Endodermal cell (in vitro differentiated cells): ENCODE data around the gene RELL1. TPM values are rescaled to one million over a fixed set of nuclear protein-coding genes. Genes with fewer than 3 reads are reported as not detected.

Experiments used
- DNase-seq: peaks from one replicate; pipeline ENCODE4 v3.0.0-alpha.2; 2017
- H3K27ac ChIP-seq: 2 replicates; pipeline ENCODE4 v1.5.1; 2013; ENCODE audit warnings: mild to moderate bottlenecking, low read depth, low read length, moderate library complexity
- H3K27me3 ChIP-seq: 2 replicates; pipeline ENCODE4 v1.6.1; 2013; ENCODE audit warnings: mild to moderate bottlenecking, low read length, moderate library complexity; ENCODE audit not compliant: insufficient read depth, control insufficient read depth, poor library complexity, severe bottlenecking
- H3K36me3 ChIP-seq: 2 replicates; pipeline ENCODE4 v1.7.0; 2013; ENCODE audit warnings: mild to moderate bottlenecking, low read length, moderate library complexity; ENCODE audit not compliant: control insufficient read depth, insufficient read depth
- H3K4me1 ChIP-seq: one replicate; pipeline ENCODE4 v1.7.0; 2013; ENCODE audit warnings: low read length; ENCODE audit not compliant: control insufficient read depth, insufficient read depth
- H3K4me3 ChIP-seq: 2 replicates; pipeline ENCODE4 v1.5.1; 2013; ENCODE audit warnings: mild to moderate bottlenecking, low read length, moderate library complexity
- H3K9ac ChIP-seq: 2 replicates; pipeline ENCODE4 v1.6.1; 2013; ENCODE audit warnings: mild to moderate bottlenecking, low read length, moderate library complexity; ENCODE audit not compliant: poor library complexity, severe bottlenecking; ENCODE audit errors: extremely low read depth
- H3K9me3 ChIP-seq: 2 replicates; pipeline ENCODE4 v1.6.1; 2013; ENCODE audit warnings: mild to moderate bottlenecking, low read length, moderate library complexity; ENCODE audit not compliant: control insufficient read depth
- H3K27ac Mint-ChIP-seq: 2 replicates; pipeline ENCODE4 v1.8.0; 2020; ENCODE audit warnings: mixed read lengths
- H3K27me3 Mint-ChIP-seq: 2 replicates; pipeline ENCODE4 v1.8.0; 2021; ENCODE audit warnings: mild to moderate bottlenecking, mixed read lengths; ENCODE audit not compliant: insufficient read depth
- H3K36me3 Mint-ChIP-seq: 2 replicates; pipeline ENCODE4 v1.8.0; 2020; ENCODE audit warnings: low read depth, mixed read lengths
- H3K4me1 Mint-ChIP-seq: 2 replicates; pipeline ENCODE4 v1.8.0; 2020; ENCODE audit warnings: mixed read lengths
- H3K4me3 Mint-ChIP-seq: 2 replicates; pipeline ENCODE4 v1.8.0; 2020; ENCODE audit warnings: mild to moderate bottlenecking, moderate library complexity, mixed read lengths
- H3K9me3 Mint-ChIP-seq: 2 replicates; pipeline ENCODE4 v1.8.0; 2020; ENCODE audit warnings: mild to moderate bottlenecking, mixed read lengths
- CTCF ChIP-seq: fragments of 200-600 bp; sonication (generic); conservative IDR thresholded peaks from 2 replicates; pipeline ENCODE4 v1.5.0; 2021; ENCODE audit warnings: antibody characterized with exemption, mild to moderate bottlenecking
- WGBS, 2 experiments: methylation state at CpG; one replicate each; pipeline versions ENCODE4 v1.1.5 to v1.1.7; 2013; ENCODE audit warnings: missing lambda C conversion rate in 2 of 2, mixed read lengths in 1 of 2; ENCODE audit not compliant: insufficient coverage in 1 of 2, insufficient read length in 1 of 2; 5-methylcytosine and 5-hydroxymethylcytosine counted together
- total RNA-seq, 2 donors: library from RNA; stranded (reverse); fragmentation: NEBNext Ultra II Directional in 1 of 2; extraction: Animal tissue kit (Norgen Biotek cat#: 25700) in 1 of 2; gene quantifications; 2 replicates in 1 of 2; 3 replicates in 1 of 2; pipeline ENCODE4 v1.2.1, GENCODE V29; 2021

RELL1 gene
- total RNA-seq, 2 donors from 2014 or later = 12.1 to 12.3 TPM

DNA sequence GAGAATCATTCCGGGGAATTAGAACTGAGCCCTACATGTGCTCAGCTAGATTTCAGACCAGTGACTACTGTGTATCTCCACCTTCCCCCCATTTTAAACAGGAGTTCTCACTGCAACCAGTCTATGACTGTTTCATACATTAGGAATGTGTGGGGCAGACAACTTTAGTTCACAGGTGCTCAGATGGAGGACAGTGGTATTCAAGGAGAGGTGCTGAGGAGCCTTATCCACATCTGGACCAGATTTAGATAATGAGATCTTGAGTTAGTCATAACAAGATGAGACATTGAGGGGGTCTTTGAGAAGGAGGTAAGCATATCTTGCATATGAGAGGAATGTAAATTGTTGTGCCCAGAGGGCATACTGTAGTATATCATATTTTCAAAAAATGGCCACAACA, 32.8 kb upstream of the RELL1 start:
- TF ChIP-seq CTCF = no peak
- peaks cover 4% of the 10 kb centered on the region for H3K4me1 Mint-ChIP-seq
- Histone ChIP-seq H3K4me3 (no peak overlapping the region), H3K27me3 (no peaks in the 10 kb centered on the region), H3K4me1 (peaks cover 6% of the 10 kb centered on the region), H3K9me3 (no peaks in the 10 kb centered on the region), H3K27ac (no peak overlapping the region), H3K36me3 (no peaks in the 10 kb centered on the region), H3K9ac (no peak overlapping the region)
- H3K9me3 Mint-ChIP-seq = no peaks in the 10 kb centered on the region
- no peaks in the 10 kb centered on the region for H3K36me3 Mint-ChIP-seq
- H3K27ac Mint-ChIP-seq = no peak overlapping the region
- 67 to 86% methylated on average over 1 of the region's 1 CpG for WGBS, 2 experiments
- no peak overlapping the region for H3K4me3 Mint-ChIP-seq
- no peaks in the 10 kb centered on the region for H3K27me3 Mint-ChIP-seq
- DNase-seq = no peak

- Histone ChIP-seq H3K4me1 (peaks cover 6% of the 10 kb centered on the region), H3K9me3 (no peaks in the 10 kb centered on the region), H3K4me3 (no peak overlapping the region), H3K27ac (no peak overlapping the region), H3K9ac (no peak overlapping the region), H3K36me3 (no peaks in the 10 kb centered on the region), H3K27me3 (no peaks in the 10 kb centered on the region)
- no peak overlapping the region for H3K4me3 Mint-ChIP-seq
- DNase-seq = no peak
- peaks cover 7% of the 10 kb centered on the region for H3K4me1 Mint-ChIP-seq
- 97 to 100% methylated on average over 3 to 4 of the region's 4 CpGs for WGBS, 2 experiments
- no peaks in the 10 kb centered on the region for H3K9me3 Mint-ChIP-seq
- no peak for TF ChIP-seq CTCF
- no peaks in the 10 kb centered on the region for H3K36me3 Mint-ChIP-seq
- no peak overlapping the region for H3K27ac Mint-ChIP-seq
- no peaks in the 10 kb centered on the region for H3K27me3 Mint-ChIP-seq
Observed at GRCh38 chr4:37717576-37717975, 31.4 kb upstream of the RELL1 start.

DNA sequence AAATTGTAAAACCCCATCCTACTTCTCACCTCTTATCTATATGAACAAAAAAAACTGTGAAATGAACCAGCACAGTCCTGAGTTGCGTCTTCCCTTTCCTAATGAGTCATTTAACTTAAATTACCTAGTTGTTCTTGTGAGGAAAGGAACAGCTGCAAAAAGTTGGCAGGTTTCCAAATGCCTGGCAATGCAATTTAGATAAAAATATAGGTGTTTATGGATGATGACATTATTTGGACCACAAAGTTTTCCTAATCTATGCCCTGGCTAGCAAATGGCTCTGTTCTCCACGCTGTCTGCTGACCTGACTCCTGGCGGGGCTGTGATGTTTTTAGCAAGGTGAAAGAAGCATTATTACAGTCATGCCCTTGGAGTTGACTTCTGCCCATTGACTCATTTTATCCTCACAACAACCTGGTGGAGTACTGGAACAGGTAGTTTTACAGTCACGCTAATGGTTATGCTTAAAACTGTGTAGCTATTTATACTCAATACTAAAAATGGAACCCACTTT, 29.8 kb upstream of the RELL1 start:
- H3K27me3 Mint-ChIP-seq = no peaks in the 10 kb centered on the region
- H3K27ac Mint-ChIP-seq = no peak overlapping the region
- H3K4me1 Mint-ChIP-seq = peaks cover 18% of the 10 kb centered on the region
- Histone ChIP-seq H3K9ac (no peak overlapping the region), H3K27ac (no peak overlapping the region), H3K9me3 (no peaks in the 10 kb centered on the region), H3K27me3 (no peaks in the 10 kb centered on the region), H3K4me3 (no peak overlapping the region), H3K4me1 (peaks cover 6% of the 10 kb centered on the region), H3K36me3 (no peaks in the 10 kb centered on the region)
- DNase-seq = no peak
- 91 to 100% methylated on average over 2 to 4 of the region's 4 CpGs for WGBS, 2 experiments
- no peaks in the 10 kb centered on the region for H3K9me3 Mint-ChIP-seq
- no peak for TF ChIP-seq CTCF
- H3K36me3 Mint-ChIP-seq = no peaks in the 10 kb centered on the region
- no peak overlapping the region for H3K4me3 Mint-ChIP-seq
